Endothelial cell (in vitro differentiated cells): ENCODE results near the gene TLR1. TPM values are rescaled to one million over a fixed set of nuclear protein-coding genes. Genes with fewer than 3 reads are reported as not detected.

ENCODE experiments used
- DNase-seq: peaks from one replicate; pipeline ENCODE4 v3.0.0; 2021; ENCODE audit warnings: low spot score
- H3K27ac Mint-ChIP-seq: one replicate; pipeline ENCODE4 v1.8.0; 2021; ENCODE audit warnings: mixed read lengths, inconsistent platforms; ENCODE audit not compliant: unreplicated experiment
- H3K27me3 Mint-ChIP-seq: one replicate; pipeline ENCODE4 v1.8.0; 2021; ENCODE audit warnings: mild to moderate bottlenecking, moderate library complexity, mixed read lengths, inconsistent platforms; ENCODE audit not compliant: unreplicated experiment
- H3K36me3 Mint-ChIP-seq: one replicate; pipeline ENCODE4 v1.8.0; 2021; ENCODE audit warnings: mild to moderate bottlenecking, low read depth, mixed read lengths, inconsistent platforms; ENCODE audit not compliant: unreplicated experiment
- H3K4me1 Mint-ChIP-seq: one replicate; pipeline ENCODE4 v1.8.0; 2021; ENCODE audit warnings: mild to moderate bottlenecking, mixed read lengths, inconsistent platforms; ENCODE audit not compliant: unreplicated experiment
- H3K4me3 Mint-ChIP-seq: one replicate; pipeline ENCODE4 v1.8.0; 2021; ENCODE audit warnings: mild to moderate bottlenecking, mixed read lengths, inconsistent platforms; ENCODE audit not compliant: unreplicated experiment
- H3K9me3 Mint-ChIP-seq: one replicate; pipeline ENCODE4 v1.8.0; 2021; ENCODE audit warnings: mixed read lengths, inconsistent platforms; ENCODE audit not compliant: unreplicated experiment
- total RNA-seq: library from RNA; stranded (reverse); fragmentation: NEBNext Ultra II Directional; extraction: Animal tissue kit (Norgen Biotek cat#: 25700); gene quantifications from one replicate; pipeline ENCODE4 v1.2.1, GENCODE V29; 2021; ENCODE audit not compliant: unreplicated experiment
- TF ChIP-seq, protein P1 (sequence below): fragments of 200-600 bp; sonication (generic); IDR thresholded peaks from one replicate; pipeline ENCODE4 v1.5.0; 2021; ENCODE audit warnings: antibody characterized with exemption; ENCODE audit not compliant: unreplicated experiment

The TLR1 gene
- total RNA-seq, 1 donor from 2014 or later = 0.23 TPM

DNA sequence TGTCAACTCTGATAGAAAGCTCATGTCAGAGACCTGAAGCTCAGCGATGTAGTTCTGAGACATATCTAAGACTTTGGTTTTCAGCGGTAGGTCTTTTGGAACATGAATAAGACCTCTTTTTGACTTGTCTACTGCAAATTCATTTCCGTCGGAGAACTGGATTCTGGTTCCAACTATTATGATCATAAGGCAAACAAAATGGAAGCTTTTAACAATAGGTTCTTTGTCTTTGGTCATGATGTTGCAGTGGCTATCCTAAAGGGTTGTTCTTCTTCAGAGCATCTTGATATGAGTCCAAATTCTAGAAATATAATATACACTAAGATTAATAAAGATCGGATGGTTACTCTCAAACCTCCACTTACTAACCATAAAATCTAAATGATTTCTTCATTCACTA, 24.6 kb upstream of the TLR1 start:
- H3K36me3 Mint-ChIP-seq = no peaks in the 10 kb centered on the region
- H3K9me3 Mint-ChIP-seq = peaks cover 4% of the 10 kb centered on the region
- H3K27ac Mint-ChIP-seq = no peak overlapping the region
- DNase-seq = no peak
- no peaks in the 10 kb centered on the region for H3K4me1 Mint-ChIP-seq
- H3K27me3 Mint-ChIP-seq = peaks cover 3% of the 10 kb centered on the region
- TF ChIP-seq, protein P1, sequence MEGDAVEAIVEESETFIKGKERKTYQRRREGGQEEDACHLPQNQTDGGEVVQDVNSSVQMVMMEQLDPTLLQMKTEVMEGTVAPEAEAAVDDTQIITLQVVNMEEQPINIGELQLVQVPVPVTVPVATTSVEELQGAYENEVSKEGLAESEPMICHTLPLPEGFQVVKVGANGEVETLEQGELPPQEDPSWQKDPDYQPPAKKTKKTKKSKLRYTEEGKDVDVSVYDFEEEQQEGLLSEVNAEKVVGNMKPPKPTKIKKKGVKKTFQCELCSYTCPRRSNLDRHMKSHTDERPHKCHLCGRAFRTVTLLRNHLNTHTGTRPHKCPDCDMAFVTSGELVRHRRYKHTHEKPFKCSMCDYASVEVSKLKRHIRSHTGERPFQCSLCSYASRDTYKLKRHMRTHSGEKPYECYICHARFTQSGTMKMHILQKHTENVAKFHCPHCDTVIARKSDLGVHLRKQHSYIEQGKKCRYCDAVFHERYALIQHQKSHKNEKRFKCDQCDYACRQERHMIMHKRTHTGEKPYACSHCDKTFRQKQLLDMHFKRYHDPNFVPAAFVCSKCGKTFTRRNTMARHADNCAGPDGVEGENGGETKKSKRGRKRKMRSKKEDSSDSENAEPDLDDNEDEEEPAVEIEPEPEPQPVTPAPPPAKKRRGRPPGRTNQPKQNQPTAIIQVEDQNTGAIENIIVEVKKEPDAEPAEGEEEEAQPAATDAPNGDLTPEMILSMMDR = no peak
- no peak overlapping the region for H3K4me3 Mint-ChIP-seq

DNA sequence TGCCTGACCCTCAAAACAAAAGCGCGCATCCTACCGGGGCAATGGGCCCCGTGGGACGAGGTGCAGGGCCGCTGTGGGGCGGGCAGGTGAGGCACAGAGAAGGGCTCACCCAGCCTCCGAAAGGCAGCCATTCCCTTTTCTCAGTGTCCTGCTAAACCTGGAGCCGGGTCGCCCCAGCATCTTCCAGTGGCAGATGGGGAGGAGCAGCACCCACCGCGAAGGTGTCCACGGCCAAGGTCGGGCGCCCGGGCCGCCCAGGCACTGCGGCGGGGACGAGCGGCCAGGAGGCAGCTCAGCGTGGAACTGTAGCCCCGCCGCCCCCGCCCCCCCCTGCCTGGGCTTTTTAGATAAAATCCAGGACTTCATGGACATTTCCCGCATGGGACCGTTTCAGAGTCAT, 19.2 kb upstream of the TLR1 start:
- no peaks in the 10 kb centered on the region for H3K9me3 Mint-ChIP-seq
- H3K27ac Mint-ChIP-seq = no peak overlapping the region
- TF ChIP-seq, protein P1 = no peak
- H3K4me3 Mint-ChIP-seq = no peak overlapping the region
- no peaks in the 10 kb centered on the region for H3K27me3 Mint-ChIP-seq
- H3K4me1 Mint-ChIP-seq = no peaks in the 10 kb centered on the region
- no peaks in the 10 kb centered on the region for H3K36me3 Mint-ChIP-seq
- no peak for DNase-seq

DNA sequence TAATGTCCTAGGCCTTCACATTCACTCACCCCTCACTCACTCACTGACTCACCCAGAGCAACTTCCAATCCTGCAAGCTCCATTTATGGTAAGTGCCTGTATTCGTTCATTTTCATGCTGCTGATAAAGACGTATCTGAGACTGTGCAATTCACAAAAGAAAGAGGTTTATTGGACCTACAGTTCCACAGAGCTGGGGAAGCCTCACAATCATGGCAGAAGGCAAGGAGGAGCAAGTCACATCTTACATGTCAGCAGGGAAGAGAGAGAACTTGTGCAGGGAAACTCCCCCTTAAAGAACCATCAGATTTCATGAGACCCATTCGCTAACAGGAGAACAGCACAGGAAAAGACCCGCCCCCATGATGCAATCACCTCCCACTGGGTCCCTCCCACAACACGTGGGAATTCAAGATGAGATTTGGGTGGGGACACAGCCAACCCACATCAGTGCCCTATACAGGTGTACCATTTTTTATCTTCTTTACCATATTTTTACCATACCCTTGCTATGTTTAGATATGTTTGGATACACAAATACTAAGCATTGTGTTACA, 18.2 kb upstream of the TLR1 start:
- Mint-ChIP-seq H3K9me3 (no peaks in the 10 kb centered on the region), H3K4me3 (no peak overlapping the region), H3K36me3 (no peaks in the 10 kb centered on the region), H3K4me1 (no peaks in the 10 kb centered on the region), H3K27me3 (no peaks in the 10 kb centered on the region), H3K27ac (no peak overlapping the region)
- TF ChIP-seq, protein P1 = no peak
- no peak for DNase-seq

DNA sequence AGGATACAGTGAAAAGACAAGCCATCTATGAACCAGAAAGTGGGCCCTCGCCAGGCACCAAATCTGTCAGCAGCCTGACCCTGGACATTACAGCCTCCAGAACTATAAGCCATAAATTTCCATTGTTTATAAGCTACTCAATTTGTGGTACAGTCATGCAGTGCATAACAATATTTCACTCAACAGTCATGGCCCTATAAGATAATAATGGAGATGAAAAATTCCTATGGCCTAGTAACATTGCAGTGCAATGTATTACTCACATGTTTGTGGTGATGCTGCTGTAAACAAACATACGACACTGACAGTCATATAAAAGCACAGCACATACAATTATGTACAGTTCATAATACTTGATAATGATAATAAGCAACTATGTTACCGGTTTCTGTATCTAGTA, 17.1 kb upstream of the TLR1 start:
- Mint-ChIP-seq H3K36me3 (no peaks in the 10 kb centered on the region), H3K27ac (no peak overlapping the region), H3K9me3 (no peaks in the 10 kb centered on the region), H3K4me1 (no peaks in the 10 kb centered on the region), H3K4me3 (no peak overlapping the region), H3K27me3 (no peaks in the 10 kb centered on the region)
- TF ChIP-seq, protein P1 = no peak
- no peak for DNase-seq

DNA sequence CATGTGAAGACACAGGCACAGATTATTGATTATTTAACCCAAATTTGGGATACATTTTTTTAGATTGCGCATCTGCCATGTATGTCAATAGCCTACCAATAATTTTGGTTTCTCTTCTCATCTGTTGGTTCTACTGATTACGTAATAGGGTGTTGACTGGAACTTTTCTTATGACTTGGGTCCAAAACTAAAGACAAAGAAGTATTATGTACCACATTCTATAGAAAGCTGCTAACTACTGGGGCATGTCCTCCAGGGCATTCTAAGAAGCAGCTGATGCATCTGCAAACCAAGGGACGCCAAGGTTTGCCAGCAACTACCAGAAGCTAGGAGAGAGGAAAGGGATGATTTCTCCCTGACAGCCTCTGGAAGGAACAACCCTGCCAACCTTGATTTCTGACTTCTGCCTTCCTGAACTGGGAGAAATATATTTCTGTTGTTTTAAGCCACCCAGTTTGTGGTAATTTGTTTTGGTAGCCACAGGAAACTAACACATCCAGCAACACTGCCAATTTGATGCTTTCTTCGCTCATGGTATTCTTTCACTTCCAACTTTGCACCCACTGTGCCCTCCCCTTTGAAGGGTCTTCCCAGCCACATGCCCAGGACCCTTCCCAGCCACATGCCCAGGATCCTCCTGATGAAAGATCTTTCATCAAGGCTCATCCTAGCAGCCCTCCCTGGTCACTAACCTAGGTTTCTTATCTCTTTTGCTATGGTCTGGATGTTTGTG, 15.9 kb upstream of the TLR1 start:
- Mint-ChIP-seq H3K36me3 (no peaks in the 10 kb centered on the region), H3K27ac (no peak overlapping the region), H3K9me3 (no peaks in the 10 kb centered on the region), H3K4me3 (no peak overlapping the region), H3K4me1 (no peaks in the 10 kb centered on the region), H3K27me3 (no peaks in the 10 kb centered on the region)
- no peak for DNase-seq
- TF ChIP-seq, protein P1 = no peak
